ENCODE results near the gene OR12D2. TPM values are rescaled to one million over a fixed set of nuclear protein-coding genes. Genes with fewer than 3 reads are reported as not detected.

The OR12D2 gene
- total RNA-seq, 1 experiment from 2014 or later: not detected

GRCh38 chr6:29355603-29356002 lies 39.8 kb upstream of the OR12D2 start:
- Histone ChIP-seq H3K9me2 (replicated peaks; ENCODE audit: low read length) (no peaks in the 10 kb centered on the region), H3K27ac (ENCODE audit: low read length) (no peak overlapping the region), H3K9ac (ENCODE audit: low read length) (no peak overlapping the region), H3K4me3 (ENCODE audit: low read length) (no peak overlapping the region), H3K27me3 (ENCODE audit: low read length) (peaks cover 20% of the 10 kb centered on the region), H4K20me1 (ENCODE audit: low read length) (no peaks in the 10 kb centered on the region), H3K9me3 (ENCODE audit: low read length) (no peaks in the 10 kb centered on the region), H2AFZ (ENCODE audit: low read length) (no peak overlapping the region), H3K79me2 (ENCODE audit: low read length) (no peaks in the 10 kb centered on the region), H3K4me1 (ENCODE audit: insufficient read depth, low read length) (no peaks in the 10 kb centered on the region), H3F3A (ENCODE audit: low read length, unreplicated experiment) (no peaks in the 10 kb centered on the region), H3K36me3 (ENCODE audit: low read depth, low read length) (no peaks in the 10 kb centered on the region), H3K4me2 (ENCODE audit: low read length) (no peak overlapping the region)
- intact Hi-C loops (cut with micrococcal nuclease): no loop called here
- ChIA-PET POLR2A (ENCODE audit: unreplicated experiment) (no interaction called here), CTCF (no interaction called here)
- BruUV-seq (replicated peaks): no TSS peak
- ATAC-seq: no peak
- DNase-seq: no peak
- TF ChIP-seq EZH2 (IDR thresholded peaks at IDR 0.05; ENCODE audit: low read length, unreplicated experiment) (no peak), EZH2phosphoT487 (IDR thresholded peaks at IDR 0.05; ENCODE audit: borderline replicate concordance, low read length) (no peak)
- TF ChIP-seq, protein P1, sequence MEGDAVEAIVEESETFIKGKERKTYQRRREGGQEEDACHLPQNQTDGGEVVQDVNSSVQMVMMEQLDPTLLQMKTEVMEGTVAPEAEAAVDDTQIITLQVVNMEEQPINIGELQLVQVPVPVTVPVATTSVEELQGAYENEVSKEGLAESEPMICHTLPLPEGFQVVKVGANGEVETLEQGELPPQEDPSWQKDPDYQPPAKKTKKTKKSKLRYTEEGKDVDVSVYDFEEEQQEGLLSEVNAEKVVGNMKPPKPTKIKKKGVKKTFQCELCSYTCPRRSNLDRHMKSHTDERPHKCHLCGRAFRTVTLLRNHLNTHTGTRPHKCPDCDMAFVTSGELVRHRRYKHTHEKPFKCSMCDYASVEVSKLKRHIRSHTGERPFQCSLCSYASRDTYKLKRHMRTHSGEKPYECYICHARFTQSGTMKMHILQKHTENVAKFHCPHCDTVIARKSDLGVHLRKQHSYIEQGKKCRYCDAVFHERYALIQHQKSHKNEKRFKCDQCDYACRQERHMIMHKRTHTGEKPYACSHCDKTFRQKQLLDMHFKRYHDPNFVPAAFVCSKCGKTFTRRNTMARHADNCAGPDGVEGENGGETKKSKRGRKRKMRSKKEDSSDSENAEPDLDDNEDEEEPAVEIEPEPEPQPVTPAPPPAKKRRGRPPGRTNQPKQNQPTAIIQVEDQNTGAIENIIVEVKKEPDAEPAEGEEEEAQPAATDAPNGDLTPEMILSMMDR (conservative IDR thresholded peaks at IDR 0.05; ENCODE audit: low read depth, low read length): 0 out of 2 replicates have a peak, but pooled peaks have one; percentile 20

DNA sequence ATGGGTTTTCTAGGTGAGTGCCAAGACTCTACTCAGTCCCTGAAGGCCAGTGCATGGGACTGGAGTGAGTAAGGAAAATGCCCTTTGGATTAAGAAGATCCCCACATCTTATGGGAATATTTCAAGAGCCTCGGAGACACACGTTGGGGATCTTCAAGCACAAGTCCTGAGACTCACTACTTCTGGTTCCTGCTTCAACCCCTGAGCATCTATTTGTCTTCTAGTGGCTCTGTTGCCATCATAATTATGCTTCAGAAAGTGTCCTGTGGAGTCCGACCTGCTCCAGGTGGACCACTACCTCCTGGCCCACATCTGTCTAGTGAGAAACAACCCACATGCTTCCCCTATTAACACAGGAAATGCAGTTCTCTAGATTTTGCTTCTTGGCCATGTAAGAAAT lies 26.7 kb upstream of the OR12D2 start, which contains the start of gene OR5V1:
OR5V1 (minus strand) TSS at position 101 of the 400 bp plus-strand sequence. CDS start 12,670 bp downstream, outside the sequence.
- Histone ChIP-seq H2AFZ (ENCODE audit: low read length) (no peak within 1 kb of the TSS), H3K9ac (ENCODE audit: low read length) (no peak within 1 kb of the TSS), H4K20me1 (ENCODE audit: low read length) (no peaks in the 10 kb centered on the region), H3K9me2 (replicated peaks; ENCODE audit: low read length) (no peaks in the 10 kb centered on the region), H3K27me3 (ENCODE audit: low read length) (peaks cover 14% of the 10 kb centered on the region; the same call in 1 of the 2 replicates), H3K4me2 (ENCODE audit: low read length) (no peak within 1 kb of the TSS), H3K4me3 (ENCODE audit: low read length) (no peak within 1 kb of the TSS), H3K4me1 (ENCODE audit: insufficient read depth, low read length) (no peaks in the 10 kb centered on the region), H3K36me3 (ENCODE audit: low read depth, low read length) (no peaks in the 10 kb centered on the region), H3K79me2 (ENCODE audit: low read length) (no peaks in the 10 kb centered on the region), H3K9me3 (ENCODE audit: low read length) (no peaks in the 10 kb centered on the region), H3F3A (ENCODE audit: low read length, unreplicated experiment) (no peaks in the 10 kb centered on the region), H3K27ac (ENCODE audit: low read length) (no peak within 1 kb of the TSS)
- BruUV-seq (replicated peaks): no TSS peak
- CTCF ChIA-PET: no interaction called here
- intact Hi-C loops (cut with micrococcal nuclease): no loop called here
- POLR2A ChIA-PET (ENCODE audit: unreplicated experiment): no interaction called here
- DNase-seq (no peak), ATAC-seq (no peak)
- no peak for TF ChIP-seq EZH2phosphoT487 (IDR thresholded peaks at IDR 0.05; ENCODE audit: borderline replicate concordance, low read length)
- TF ChIP-seq EZH2 (IDR thresholded peaks at IDR 0.05; ENCODE audit: low read length, unreplicated experiment): no peak
- TF ChIP-seq, protein P1 (conservative IDR thresholded peaks at IDR 0.05; ENCODE audit: low read depth, low read length): no peak

- no peaks in the 10 kb centered on the region for H3F3A ChIP-seq (ENCODE audit: low read length, unreplicated experiment)
- no TSS peak for BruUV-seq (replicated peaks)
- H3K27ac ChIP-seq (ENCODE audit: low read length): no peak within 1 kb of the TSS
- H3K4me1 ChIP-seq (ENCODE audit: insufficient read depth, low read length): no peaks in the 10 kb centered on the region
- H3K9me2 ChIP-seq (replicated peaks; ENCODE audit: low read length): no peaks in the 10 kb centered on the region
- TF ChIP-seq, protein P1 (conservative IDR thresholded peaks at IDR 0.05; ENCODE audit: low read depth, low read length): no peak
- TF ChIP-seq EZH2 (IDR thresholded peaks at IDR 0.05; ENCODE audit: low read length, unreplicated experiment): no peak
- no peak for TF ChIP-seq EZH2phosphoT487 (IDR thresholded peaks at IDR 0.05; ENCODE audit: borderline replicate concordance, low read length)
- ChIA-PET POLR2A (ENCODE audit: unreplicated experiment) (no interaction called here), CTCF (no interaction called here)
- H3K79me2 ChIP-seq (ENCODE audit: low read length): no peaks in the 10 kb centered on the region
- no peak within 1 kb of the TSS for H3K4me2 ChIP-seq (ENCODE audit: low read length)
- H4K20me1 ChIP-seq (ENCODE audit: low read length): no peaks in the 10 kb centered on the region
- no peak within 1 kb of the TSS for H3K9ac ChIP-seq (ENCODE audit: low read length)
- ATAC-seq (no peak), DNase-seq (no peak)
- H3K36me3 ChIP-seq (ENCODE audit: low read depth, low read length): no peaks in the 10 kb centered on the region
- intact Hi-C loops (cut with micrococcal nuclease): no loop called here
- no peak within 1 kb of the TSS for H3K4me3 ChIP-seq (ENCODE audit: low read length)
- H2AFZ ChIP-seq (ENCODE audit: low read length): no peak within 1 kb of the TSS
- no peaks in the 10 kb centered on the region for H3K9me3 ChIP-seq (ENCODE audit: low read length)
- H3K27me3 ChIP-seq (ENCODE audit: low read length): peaks cover 25% of the 10 kb centered on the region; the same call in 1 of the 2 replicates
Measured at GRCh38 chr6:29375191-29375590, 20.2 kb upstream of the OR12D2 start, which contains the start of gene OR12D3. Gene OR12D3, minus strand, starts transcription at chr6:29375291. Its CDS starts 4 bp downstream, at chr6:29375287.
